IPS-NIHi7 (cell line): ENCODE data around the gene PMEPA1.

ENCODE experiments used
- DNase-seq: peaks from one replicate; pipeline ENCODE4 v3.0.0; 2012; ENCODE audit warnings: mixed read lengths; ENCODE audit errors: extremely low spot score

Gene PMEPA1

GRCh38 chr20:57711311-57711712, 1.5 kb upstream of the PMEPA1 start:
- DNase-seq: no peak

GRCh38 chr20:57710841-57711240, 1.0 kb upstream of the PMEPA1 start:
- DNase-seq: no peak

GRCh38 chr20:57708694-57709673, 831 bp downstream of the PMEPA1 start:
- DNase-seq: no peak

GRCh38 chr20:57707849-57708693, 1.7 kb downstream of the PMEPA1 start:
- DNase-seq: no peak

GRCh38 chr20:57707320-57707719, 2.5 kb downstream of the PMEPA1 start:
- DNase-seq: no peak

- DNase-seq: no peak
Measured at GRCh38 chr20:57705127-57705899, 4.5 kb downstream of the PMEPA1 start.

GRCh38 chr20:57704245-57704644, 5.6 kb downstream of the PMEPA1 start:
- no peak for DNase-seq

- DNase-seq: no peak
Measured at GRCh38 chr20:57703013-57703412, 6.8 kb downstream of the PMEPA1 start.

- DNase-seq: no peak
Measured at GRCh38 chr20:57702521-57702920, 7.3 kb downstream of the PMEPA1 start.

- no peak for DNase-seq
Measured at GRCh38 chr20:57702091-57702490, 7.7 kb downstream of the PMEPA1 start.

GRCh38 chr20:57701651-57702050, 8.2 kb downstream of the PMEPA1 start:
- no peak for DNase-seq

- no peak for DNase-seq
Measured at GRCh38 chr20:57701090-57701489, 8.7 kb downstream of the PMEPA1 start.

- DNase-seq: no peak
Measured at GRCh38 chr20:57699395-57699794, 10.4 kb downstream of the PMEPA1 start.

- DNase-seq: no peak
Measured at GRCh38 chr20:57698867-57699275, 10.9 kb downstream of the PMEPA1 start.

- DNase-seq: no peak
Measured at GRCh38 chr20:57698116-57698866, 11.5 kb downstream of the PMEPA1 start.

GRCh38 chr20:57697543-57697942, 12.3 kb downstream of the PMEPA1 start:
- no peak for DNase-seq

- no peak for DNase-seq
Measured at GRCh38 chr20:57696401-57696961, 13.3 kb downstream of the PMEPA1 start.

- DNase-seq: no peak
Measured at GRCh38 chr20:57695940-57696339, 13.9 kb downstream of the PMEPA1 start.

- no peak for DNase-seq
Measured at GRCh38 chr20:57695012-57695411, 14.8 kb downstream of the PMEPA1 start.

- DNase-seq: no peak
Measured at GRCh38 chr20:57694481-57694880, 15.3 kb downstream of the PMEPA1 start.
